HK-2 (cell line): ENCODE results near the gene KSR2.

Experiments used
- DNase-seq: peaks from one replicate; pipeline ENCODE4 v3.0.0-alpha.2; 2018; ENCODE audit not compliant: unreplicated experiment

Gene KSR2

DNA sequence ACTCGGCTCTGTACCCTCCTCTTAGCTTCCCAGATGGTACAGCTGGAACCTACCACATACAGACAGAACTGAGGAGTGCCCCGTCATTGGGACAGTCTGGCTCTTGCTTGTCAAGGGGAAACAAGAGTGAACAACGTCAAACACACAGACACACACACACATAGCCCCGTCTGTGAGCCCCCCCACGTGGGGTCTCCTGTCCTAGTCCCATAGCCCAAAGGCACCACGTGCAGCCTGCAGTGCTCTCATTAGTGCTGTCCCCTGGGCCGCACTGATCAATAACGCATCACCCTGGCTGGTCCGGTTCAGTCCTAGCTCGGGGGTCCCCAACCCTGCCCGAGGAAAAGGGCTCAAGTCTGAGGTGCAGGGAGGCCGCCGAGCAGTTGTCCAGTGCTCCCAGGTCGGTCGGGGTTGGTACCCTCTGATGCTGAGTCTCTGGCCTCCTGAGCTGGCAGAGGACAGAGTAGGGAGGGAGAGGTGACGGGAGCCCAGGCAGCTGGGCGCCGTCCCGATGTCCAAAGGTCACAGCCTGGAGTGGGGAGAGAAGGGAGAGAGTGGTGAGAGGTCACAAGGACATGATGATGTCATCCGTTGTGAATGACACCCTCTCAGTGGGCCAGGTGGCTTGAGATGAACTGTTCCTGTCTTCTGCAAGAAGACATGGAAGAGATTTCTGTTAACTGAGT lies 502.0 kb downstream of the KSR2 start:
- DNase-seq, result no peak

GRCh38 chr12:117461732-117462131 lies 507.1 kb downstream of the KSR2 start:
- DNase-seq, result no peak

DNA sequence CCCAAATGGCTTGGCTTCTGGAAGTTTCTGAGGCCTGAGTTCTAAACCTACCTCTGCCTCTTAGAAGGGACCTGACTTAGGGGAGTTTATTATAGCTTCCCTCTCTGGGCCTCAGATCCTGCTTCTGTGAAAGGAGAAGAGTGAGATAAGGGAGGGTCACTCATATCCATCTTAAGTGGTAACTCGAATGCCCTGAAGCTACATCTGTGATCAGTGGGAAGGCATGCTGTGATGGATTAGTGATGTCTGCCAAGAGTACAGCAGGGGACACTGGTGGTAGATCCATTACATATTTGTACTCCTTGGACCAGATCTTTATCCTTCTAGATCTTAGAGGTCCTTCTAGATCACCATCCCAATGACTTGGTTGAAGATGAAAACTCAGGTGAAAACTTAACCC lies 509.6 kb downstream of the KSR2 start:
- DNase-seq, result no peak

- no peak for DNase-seq
These were observed 511.6 kb downstream of the KSR2 start for GRCh38 chr12:117457189-117457588.

DNA sequence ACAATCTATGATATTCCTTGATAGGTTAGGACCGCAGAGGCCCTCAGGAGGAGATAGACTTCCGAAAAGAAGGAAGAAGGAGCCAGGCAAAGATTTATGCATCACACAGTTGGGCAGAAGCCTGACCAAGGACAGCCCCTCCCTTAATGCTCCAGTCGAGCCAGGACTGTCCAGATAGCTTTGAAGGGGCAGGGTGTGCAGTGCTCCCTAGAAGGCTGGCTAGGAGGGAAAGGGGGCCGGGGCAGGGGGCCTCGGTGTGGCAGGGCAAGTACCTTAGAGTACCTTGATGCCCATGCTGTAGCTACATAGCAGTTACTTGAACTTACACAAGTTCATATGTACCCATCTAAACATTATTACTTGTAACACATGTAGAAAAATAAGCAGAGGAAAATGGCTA lies 512.7 kb downstream of the KSR2 start:
- no peak for DNase-seq

DNA sequence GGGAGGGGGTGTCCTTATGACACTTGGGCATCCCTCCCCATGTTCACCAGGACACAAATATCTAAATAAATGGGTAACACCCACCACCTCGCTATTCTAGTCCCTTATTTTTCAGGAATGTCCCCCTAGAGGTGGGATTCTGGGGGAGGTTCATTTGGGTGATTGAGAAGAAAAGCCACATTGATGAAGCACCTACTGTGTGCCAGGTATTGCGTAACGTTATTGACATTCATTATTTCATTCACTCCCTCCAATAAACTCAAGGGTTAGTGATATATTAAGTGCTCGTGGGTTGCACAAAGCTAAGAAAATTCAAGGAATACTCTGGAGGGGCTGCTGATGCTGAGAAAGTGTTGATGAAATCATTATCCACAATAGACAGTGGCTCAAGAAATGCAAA lies 514.8 kb downstream of the KSR2 start:
- DNase-seq, result no peak

DNA sequence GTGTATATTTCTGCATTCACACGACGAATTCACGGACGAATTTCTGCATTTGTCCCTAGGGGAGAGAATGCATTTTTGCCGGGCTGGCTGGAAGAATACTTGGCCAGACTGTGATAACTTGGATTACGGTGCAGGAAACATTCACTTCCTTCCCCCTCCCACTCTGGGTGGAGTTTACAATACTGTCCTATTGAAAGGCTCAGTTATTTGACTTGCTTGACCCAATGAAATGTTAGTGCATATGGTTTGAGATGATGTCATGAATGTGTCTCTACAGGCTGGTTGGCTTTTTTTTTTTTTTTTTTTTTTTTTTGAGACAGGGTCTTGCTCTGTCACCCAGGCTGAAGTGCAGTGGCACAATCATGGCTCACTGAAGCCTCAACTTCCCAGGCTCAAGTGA lies 516.7 kb downstream of the KSR2 start:
- DNase-seq, result no peak

DNA sequence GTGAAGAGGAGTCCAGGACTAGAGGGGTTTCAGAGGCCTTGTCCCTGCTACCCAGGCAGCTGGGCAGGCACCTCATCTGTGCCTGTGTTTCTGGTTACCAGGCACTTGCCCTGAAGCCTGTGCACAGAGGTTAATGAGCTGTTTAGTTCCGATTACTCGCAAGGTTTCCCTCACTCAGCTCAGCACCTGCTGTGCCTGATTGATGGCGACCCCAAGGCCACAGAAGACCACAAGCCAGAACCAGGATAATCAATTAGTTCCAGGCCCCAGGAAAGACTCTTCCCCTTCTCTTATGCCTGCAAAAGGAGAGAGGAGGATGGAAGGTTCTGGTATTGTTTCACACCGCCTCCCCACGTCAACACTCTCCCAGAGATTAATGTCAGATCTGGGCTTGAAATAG lies 518.6 kb downstream of the KSR2 start:
- DNase-seq, result no peak

DNA sequence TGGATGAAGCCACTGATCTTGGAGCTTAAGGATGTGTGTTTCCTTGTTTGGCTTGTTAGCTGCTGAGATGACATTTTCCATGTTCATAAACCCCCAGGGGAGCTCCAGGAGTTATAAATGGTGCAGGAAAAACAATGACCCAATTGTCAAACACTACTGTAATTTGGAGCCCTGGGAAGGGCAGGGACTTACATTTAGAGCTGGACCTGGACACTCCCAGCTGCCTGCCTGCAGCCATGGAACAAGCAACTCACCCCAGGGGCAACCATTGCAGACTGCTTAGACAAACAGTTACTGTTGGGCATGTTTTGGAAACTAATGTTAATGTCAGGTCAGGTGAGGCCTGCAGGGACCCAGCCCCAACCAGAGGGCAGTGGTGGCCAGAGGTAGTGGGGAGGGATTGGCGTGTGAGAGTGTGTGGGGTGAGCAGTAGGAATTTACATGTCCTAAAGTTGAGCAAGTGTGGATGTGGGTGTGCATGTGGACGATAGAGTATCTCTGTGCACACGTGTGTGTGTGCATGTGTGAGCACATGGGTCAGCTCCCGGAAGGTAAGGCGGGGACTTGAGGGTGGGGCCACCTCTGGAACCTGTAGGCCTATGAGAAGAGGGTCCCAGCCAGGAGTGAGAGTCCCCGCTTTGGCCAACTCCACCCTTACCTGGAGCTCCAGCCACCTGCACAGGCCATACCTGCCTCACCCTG lies 521.0 kb downstream of the KSR2 start:
- no peak for DNase-seq

DNA sequence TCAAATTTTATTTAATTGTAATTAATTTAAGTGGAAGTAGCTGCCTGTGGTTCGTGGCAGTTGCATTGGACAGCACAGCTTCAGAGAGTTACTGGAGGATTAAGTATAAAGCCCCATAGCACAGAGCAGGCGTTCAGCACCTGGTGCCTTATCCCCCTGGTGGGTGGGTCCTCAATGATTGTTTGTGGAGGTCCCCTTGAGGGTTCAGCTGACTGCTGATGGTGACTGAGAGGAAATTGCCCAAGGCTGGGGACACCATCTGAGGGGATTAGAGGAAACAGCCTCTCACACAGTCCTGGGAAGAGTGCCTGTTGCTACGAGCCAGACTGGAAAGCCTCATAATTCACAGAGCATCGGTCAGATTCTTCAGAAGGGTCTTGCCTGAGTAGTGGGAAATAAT lies 524.0 kb downstream of the KSR2 start:
- DNase-seq, result no peak

- DNase-seq, result peak; percentile 28
These were observed 527.0 kb downstream of the KSR2 start for GRCh38 chr12:117441751-117442150.

DNA sequence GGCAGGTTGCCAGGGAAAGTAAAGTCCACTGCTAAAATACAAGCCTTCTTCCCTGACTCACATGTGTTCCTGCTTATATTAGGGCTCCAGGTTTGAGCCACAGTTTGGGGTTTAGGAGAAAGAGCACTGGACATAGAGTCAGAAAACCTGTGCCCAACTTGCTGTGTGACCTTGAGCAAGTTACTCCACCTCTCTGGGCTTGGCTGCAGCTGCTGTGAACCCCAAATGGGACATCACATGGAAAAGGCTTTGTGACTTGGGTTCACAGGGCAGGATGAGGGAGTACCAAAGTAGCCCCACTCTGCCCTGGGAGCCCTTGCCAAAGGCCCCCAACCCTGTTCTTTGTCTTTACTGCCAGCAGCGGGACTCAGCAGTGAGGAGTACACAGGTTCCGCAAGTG lies 528.4 kb downstream of the KSR2 start:
- DNase-seq, result no peak

GRCh38 chr12:117439531-117440001 lies 529.2 kb downstream of the KSR2 start:
- DNase-seq, result no peak

GRCh38 chr12:117438809-117439208 lies 530.0 kb downstream of the KSR2 start:
- DNase-seq, result no peak

- DNase-seq, result no peak
These were observed 531.1 kb downstream of the KSR2 start for GRCh38 chr12:117437516-117438255.

GRCh38 chr12:117433878-117434277 lies 534.9 kb downstream of the KSR2 start:
- no peak for DNase-seq

DNA sequence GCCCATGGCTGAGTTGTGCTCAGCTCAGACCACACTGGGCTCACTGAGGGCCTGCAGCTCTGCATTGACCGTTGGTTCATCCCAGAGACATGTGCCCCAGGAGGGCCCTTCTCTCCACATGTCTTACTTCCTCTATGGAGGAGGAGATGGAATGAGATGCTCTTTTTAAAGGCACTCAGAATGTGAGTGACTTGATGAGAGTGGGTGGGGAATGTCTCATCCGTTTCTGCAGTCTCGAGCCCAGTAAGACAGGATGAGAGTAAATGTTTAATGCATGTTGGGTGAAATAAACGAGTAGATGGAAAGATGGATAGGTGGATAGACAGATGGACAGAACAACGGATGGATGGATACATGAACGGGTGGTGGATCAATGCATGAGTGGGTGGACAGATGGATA lies 538.5 kb downstream of the KSR2 start:
- DNase-seq, result no peak

- DNase-seq, result no peak
These were observed 541.6 kb downstream of the KSR2 start for GRCh38 chr12:117427211-117427610.

GRCh38 chr12:117421987-117422386 lies 546.8 kb downstream of the KSR2 start:
- DNase-seq, result no peak

DNA sequence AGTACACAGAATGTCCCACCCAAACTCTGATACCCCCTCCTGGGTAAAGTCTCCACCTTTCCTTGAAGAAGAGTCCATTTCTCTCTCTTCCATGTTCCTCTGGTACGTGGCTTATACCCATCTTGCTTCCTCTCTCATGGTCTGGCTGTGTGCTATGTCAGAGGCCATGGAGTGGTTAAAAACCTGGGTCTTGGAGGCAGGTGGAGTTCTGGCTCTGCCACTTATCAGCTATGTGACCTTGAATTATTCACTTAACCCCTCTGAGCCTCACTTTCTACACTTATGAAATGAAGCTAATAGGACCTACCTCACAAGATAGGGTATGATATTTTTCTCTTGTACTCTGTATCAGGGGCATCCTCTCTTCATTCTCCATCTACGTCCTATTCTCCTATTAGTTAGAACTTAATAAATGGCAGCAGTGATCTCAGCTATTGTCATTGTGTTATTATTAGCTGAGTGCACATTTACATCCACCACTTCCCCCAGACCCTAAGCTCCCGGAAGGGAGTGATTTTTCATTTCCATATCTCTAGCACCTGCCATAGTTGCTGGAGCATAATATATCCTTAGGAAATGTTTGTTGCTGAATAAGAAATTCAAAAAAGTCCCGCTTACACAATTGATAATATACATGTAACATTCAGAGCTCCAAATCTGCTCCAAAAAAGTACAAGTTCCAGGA lies 547.6 kb downstream of the KSR2 start:
- DNase-seq, result no peak

DNA sequence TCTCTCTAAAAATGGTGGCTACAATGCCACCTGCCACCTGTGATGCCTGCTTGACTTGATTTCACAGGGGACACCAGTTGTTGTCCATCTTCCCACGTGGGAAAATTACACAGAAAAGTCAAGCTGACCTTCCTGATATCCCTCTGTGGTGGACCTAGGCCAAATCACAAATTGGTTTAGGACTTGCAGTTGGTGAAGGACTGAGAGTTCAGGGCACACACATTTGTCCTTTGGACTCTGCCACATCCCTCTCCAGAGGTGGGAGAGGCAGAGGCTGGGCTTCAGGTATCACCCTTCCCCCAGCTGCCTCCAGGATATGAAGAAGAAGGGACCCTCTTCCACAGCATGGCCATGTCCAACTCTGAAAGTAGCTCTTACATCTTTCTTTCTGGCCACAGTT lies 551.8 kb downstream of the KSR2 start:
- no peak for DNase-seq

GRCh38 chr12:117412465-117413188 lies 556.2 kb downstream of the KSR2 start:
- no peak for DNase-seq
